Medulla oblongata (tissue), 1 donor: ENCODE measurements around the gene TRIM33.
"Not testable (repeated sequence)": the region's sequence is repeated elsewhere in the genome, so short reads cannot be mapped to it uniquely, and the experiment has no call there.

Experiments
- DNase-seq: peaks from one replicate; pipeline ENCODE4 v3.0.0-alpha.2; 2015; ENCODE audit errors: extremely low spot score

Gene TRIM33

DNA sequence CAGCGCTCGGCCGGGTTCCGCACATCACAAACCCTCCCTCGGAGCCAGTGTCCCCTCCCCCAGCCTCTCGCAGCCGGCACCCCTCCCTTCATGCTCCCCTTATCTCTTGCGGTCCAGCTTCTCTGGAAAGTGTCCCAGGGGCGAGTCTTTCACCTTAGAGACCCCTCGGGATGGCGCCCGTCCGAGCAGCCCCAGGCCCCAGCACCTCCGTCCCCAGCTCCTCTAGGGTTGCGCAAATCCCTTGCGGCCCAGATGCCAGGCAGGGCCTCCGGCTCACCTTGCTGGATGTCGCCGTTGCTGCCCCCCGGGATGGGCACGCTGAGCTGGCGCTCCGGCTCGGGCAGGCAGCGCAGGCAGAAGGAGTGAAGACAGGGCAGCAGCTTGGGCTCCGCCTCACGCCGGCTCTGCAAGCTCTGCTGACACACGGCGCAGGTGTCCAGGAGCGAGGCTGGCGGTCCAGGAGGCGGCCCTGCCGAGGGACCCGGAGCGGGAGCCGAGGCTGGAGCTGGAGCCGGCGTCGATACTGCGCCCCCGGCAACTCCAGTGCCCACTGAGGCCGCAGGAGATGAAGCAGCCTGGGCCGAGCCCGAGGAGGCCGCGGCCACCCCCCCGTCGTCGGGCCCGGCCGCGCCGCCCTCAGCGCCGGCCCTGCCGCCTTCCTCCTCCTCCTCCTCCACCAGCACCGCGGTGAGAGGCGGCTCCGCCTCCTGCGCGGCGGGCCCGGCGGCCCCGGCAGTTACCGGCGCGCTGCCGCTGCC is 550 bp downstream of the TRIM33 start:
- DNase-seq, result no peak

DNA sequence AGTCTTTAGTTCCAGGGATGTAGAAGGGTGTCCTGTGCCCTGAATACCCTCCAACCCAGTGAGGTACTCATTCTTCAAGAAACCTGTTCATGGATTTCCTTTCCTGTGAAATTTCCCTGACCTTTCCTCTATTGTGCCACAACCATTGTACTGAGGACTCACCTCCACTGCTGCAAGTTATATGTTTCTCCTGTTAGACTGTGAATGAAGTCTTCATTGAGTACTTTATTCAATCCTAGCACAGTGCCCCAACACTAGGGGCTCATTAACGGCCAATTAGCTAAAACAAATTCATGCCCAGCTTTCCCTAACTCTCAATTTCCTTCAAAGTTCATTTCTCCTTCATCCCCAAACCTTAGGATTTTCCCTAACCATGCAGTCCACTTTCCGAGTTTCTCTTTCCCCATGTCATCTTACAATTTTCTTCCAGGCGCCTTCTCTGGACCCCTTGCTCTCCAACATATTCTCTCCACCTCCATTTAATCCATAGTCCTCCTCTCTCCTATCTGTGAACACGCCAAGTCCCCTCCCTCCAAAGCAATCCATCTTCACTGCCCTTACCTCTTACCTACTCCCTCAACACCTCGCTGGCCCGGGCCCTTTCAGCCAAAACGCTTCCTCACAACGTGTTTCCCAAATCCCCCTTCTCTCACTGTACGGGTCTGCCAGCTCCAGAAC is 1.3 kb downstream of the TRIM33 start:
- peak; percentile 28 for DNase-seq

DNA sequence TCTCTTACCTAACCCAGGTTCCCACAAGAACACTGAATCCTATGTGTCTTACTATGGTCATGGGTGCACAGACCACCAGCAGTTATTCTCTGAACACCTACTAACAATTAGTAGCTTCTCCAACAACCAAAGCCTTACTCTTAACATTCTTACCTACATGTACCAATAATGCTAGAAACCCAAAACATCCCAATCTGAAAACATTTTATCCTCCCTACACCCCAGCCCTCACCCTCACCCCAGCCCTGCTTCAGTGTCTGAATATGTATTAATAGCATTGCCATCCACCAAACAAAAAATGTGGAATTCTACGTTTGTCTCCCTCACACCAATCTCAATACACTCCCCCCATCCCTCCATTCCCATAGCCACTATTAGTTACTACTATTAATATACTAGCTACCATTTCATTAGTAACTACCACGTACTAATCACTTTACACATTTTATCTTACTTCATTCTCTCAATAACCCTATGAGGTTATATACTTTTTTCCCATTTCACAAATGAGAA is 2.6 kb downstream of the TRIM33 start:
- DNase-seq, result no peak

DNA sequence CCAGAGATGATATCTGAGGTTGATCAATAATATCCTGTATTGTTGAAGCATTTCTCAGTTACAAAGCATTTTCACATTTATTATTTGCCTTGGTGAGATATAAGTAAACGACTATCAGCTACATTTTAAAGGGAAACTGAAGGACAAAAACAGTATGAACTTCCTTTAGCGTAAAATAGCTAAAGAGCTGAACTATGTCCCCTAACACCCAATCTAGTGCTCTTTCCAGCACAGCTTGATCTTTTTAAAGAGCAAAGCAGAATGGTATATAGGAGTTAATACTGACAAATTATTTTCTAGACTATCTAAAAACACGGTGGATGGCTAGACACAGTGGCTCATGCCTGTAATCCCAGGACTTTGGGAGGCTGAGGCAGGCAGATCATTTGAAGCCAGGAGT is 3.5 kb downstream of the TRIM33 start:
- DNase-seq, result no peak

DNA sequence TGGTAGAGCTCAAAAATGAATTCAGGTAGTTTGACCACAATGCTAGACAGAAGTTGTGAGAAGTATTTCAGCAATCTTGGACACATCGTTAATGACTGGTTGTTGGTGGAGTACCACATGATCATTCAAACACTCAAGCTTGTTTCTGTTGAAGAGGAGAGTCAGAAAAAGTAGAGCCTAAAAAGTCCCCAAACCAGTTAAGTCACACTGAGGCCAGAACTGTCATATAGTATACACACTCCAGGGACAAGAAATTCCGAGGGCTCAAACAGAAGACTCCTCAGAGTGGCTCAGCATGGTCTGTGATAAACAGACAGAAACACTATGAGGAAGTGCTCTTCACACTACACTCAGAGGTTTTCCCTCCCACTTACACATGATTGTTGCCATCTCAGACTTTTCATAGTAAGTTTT is 5.8 kb downstream of the TRIM33 start:
- DNase-seq, result no peak

DNA sequence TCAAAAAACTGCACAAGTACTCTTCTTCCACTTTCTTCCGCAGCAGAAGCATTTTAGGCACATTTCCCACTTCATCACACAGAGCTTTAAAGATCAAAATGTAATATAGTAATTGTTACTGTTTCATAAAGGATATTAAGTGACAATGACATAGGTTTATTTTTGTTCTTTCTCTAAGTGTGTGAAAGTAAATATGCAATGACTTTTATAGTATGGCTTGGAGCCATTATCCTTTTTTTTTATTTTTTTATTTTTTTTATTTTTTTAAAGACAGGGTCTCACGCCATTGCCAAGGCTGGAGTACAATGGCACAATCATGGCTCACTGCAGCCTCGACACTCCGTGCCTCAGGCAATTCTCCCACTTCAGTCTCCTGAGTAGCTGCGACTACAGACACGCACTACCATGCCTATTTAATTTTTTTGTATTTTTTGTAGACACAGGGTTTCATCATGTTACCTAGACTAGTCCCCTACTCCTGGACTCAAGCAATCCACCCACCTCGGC is 7.0 kb downstream of the TRIM33 start:
- no peak for DNase-seq

DNA sequence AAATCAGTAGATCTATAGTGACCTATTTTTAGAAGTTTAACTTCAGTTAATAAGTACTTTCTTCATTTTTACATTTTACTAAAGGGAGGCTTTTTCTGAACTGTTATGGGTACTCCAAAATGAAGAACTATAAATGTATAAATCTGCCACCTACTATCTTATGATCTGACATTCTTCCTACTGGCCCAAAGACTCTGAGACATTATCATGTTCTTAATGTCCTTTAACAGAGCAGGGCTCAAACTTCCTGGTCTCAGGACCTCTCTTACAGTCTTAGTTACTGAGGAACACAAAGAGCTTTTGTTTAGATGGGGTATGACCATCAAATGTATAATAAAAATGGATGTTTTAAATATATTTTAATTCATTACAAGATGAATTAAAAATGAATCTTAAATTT is 8.9 kb downstream of the TRIM33 start:
- DNase-seq, result no peak

DNA sequence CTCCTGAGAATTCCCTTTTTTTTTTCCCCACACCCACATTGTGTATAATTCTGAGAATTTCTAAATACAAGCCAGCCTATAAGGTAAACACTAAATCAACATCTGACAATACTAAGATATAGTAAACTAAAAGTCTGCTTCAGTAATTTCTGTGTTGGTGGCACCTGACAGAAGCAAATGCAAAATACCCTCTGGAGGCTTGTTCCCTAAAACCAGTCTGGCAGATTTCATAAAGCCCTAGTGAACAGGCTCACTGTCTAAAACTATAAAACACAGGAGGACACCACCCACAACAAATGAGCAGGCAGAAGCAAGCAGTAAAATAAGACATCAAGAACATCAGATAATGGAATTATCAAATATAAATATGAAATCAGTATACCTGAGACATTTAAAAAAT is 11.5 kb downstream of the TRIM33 start:
- DNase-seq, result no peak

DNA sequence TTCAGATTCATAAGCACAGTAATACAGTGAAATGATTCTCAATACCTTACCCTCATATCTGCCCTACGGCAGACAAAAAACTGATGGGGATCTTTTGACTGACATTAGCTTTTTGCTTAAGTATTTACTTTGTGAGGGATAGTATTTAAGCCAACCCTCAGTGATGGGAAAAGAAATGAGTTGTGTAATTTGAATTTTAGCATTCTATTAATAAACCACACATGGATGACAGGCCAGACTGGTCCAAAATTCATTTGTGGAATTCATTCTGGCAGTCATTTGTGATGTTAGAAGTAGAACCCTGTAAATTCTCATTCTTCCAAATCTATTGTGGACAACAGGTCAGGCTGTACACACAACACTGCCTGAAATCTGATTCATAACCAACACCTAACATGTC is 14.9 kb downstream of the TRIM33 start:
- DNase-seq, result no peak

DNA sequence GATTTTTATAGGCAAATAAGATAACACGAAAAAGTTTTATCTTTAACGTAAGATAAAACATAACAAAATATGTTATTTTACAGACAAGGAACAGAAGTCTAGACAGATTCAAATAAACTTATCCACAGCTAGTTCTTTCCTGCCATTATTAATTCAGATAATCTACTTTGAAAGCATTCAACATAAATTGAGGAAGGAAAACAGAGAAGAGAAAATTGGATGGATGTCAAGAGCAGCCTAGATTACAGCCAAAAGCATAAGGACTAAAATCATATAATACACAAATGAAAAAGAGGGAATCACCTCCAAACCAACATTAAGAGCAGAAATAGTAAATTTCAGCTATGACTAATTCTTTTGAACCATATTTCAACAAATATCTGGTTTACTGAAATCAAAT is 15.5 kb downstream of the TRIM33 start:
- DNase-seq, result no peak

DNA sequence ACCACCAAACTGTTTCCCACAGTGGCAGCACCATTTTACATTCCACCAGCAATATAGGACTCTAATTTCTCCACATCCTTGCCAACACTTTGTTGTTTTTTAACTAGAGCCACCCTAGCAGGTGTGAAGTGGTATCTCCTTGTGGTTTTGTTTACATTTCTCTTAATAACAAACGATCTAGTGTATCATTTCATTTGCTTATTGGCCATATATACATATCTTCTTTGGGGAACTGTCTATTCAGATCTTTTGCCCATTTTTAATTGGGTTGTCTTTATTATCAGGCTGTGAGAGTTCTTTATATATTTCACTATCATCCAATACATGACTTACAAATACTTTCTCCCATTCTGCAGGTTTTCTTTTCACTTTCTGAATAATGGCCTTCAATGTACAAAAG is 18.0 kb downstream of the TRIM33 start:
- no peak for DNase-seq

DNA sequence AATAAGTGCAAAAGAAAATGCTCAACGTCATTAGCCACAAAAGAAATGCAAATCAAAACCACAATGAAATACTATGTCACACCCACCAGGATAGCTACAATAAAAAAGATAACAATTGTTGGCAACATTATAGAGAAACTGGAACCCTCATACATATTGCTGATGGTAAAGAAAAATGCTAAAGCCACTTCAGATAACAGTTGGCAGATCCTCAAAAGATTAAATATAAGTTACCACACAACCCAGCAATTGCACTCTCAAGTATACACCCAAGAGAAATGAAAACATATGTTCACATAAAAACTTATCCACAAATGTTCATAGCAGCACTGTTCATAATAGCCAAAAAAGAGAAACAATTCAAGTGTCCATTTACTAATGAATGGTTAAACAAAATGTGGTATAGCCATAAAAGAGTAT is 20.7 kb downstream of the TRIM33 start:
- no peak for DNase-seq

DNA sequence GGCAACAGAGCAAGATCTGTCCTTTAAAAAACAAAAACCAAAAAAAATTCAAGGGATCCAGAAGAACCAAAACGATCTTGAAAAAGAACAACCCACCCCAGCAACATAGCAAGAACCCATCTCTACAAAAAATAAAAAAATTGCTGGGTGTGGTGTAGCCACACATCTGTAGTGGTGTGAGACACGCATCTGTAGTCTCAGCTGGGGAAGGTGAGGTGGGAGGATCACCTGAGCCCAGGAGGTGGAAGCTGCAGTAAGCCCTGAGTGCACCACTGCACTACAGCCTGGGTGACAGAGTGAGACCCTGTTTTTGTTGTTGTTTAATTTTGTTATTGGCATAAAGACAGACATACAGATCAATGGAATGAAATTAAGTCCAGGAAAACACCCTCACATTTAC is 22.3 kb downstream of the TRIM33 start:
- no peak for DNase-seq

DNA sequence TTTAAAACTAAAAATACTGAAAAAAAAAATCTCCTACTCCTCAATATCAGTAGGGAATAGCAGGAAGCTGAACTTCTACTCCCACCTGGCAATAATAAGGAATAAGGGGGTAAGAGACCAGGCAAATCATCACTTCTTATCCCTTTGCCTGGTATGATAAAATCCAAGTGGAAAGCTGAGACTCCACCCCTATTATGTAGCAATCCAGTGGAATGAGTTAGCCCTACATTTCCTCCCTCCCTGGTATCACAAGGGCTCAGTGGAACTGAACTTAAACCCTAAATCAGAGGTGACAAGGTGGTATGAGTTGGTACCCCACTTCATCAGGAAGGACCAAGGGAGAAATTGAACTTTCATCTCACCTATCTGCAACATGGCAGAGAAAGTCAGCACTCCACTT is 25.7 kb downstream of the TRIM33 start:
- DNase-seq, result no peak

DNA sequence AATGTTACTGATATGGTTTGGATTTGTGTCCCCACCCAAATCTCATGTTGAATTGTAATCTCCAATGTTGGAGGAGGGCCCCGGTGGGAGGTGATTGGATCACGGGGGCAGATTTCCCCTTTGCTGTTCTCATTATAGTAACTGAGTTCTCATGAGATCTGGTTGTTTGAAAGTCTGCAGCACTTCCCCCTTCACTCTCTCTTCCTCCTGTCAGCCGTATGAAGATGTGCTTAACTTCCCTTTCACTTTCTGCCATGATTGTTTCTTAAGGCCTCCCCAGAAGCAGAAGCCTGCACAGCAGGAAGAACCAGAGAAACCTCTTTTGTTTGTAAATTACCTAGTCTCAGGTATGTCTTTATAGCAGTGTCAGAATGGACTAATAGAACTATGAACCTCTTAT is 28.4 kb downstream of the TRIM33 start:
- no peak for DNase-seq

DNA sequence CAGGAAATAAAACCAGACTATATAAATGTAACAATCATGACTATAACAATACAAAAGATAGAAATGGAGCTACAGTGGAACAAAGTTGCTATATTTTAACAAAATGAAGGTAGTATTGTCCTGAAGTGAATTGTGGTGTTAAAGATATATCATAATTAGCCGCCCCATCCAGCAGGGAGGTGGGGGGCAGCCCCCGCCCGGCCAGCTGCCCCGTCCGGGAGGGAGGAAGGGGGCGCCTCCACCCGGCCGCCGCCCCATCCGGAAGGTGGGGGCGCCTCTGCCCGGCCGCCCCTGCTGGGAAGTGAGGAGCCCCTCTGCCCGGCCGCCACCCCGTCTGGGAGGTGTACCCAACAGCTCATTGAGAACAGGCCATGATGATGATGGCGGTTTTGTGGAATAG is 31.4 kb downstream of the TRIM33 start:
- not testable (repeated sequence) for DNase-seq

DNA sequence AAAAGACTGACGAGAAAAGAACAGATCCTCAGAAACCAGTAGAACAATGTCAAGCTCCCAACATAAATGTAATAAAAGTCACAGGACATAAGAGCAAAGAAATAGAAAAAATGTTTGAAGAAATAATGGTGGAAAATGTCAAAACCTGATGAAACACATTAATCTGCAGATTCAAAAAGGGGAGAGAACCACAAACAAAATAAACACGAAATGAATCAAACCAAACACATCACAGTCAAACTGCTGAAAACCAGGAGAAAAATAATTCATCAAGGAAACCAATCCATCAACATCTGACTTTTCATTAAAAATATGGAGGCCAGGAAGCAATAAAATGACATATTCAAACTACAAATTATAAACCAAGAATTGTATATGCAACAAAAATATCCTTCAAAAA is 31.9 kb downstream of the TRIM33 start:
- DNase-seq, result no peak

DNA sequence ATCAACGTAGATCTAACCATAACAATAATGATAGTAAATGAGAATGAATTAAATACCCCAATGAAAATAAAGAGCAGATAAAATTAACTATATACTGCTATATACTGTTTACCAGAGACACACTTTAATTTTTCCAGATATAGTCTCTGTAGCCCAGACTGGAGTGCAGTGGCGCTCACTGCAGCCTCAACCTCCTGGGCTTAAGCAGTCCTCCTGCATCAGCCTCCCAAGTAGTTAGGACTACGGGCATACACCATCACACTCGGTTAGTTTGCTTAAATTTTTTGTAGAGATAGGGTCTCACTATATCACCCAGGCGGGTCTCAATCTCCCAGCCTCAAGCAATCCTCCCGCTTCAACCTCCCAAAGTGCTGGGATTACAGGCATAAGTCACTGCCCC is 37.2 kb downstream of the TRIM33 start:
- DNase-seq, result no peak

DNA sequence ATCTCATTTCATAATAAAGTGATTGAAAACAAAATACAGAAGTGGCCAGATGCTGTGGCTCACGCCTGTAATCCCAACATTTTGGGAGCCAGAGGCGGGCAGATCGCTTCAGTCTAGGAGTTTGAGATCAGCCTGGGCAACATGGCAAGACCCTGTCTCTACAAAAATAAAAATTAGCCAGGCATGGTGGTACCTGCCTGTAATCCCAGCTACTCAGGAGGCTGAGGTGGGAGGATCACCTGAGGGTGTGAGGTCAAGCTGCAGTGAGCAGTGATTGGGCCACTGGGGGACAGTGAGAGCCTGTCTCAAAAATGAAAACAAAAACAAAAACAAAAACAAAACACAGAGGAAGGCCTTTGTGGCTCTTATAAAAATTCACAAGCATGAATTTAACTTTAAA is 38.6 kb downstream of the TRIM33 start:
- no peak for DNase-seq

DNA sequence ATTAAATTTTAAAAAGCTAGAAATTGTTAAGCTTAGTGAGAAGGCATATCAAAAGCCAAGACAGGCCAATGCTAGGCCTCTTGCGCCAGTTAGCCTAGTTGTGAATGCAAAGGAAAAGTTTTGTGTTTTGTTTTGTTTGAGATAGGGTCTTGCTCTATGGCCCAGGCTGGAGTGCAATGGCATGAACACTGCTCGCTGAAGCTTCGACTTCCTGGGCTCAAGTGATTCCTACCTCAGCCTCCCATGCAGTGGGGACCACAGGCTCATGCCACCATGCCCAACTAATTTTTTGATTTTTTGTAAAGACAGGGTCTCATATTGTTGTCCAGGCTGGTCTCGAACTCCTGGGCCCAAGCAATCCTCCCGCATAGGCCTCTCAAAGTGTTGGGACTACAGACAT is 40.3 kb downstream of the TRIM33 start:
- DNase-seq, result no peak

DNA sequence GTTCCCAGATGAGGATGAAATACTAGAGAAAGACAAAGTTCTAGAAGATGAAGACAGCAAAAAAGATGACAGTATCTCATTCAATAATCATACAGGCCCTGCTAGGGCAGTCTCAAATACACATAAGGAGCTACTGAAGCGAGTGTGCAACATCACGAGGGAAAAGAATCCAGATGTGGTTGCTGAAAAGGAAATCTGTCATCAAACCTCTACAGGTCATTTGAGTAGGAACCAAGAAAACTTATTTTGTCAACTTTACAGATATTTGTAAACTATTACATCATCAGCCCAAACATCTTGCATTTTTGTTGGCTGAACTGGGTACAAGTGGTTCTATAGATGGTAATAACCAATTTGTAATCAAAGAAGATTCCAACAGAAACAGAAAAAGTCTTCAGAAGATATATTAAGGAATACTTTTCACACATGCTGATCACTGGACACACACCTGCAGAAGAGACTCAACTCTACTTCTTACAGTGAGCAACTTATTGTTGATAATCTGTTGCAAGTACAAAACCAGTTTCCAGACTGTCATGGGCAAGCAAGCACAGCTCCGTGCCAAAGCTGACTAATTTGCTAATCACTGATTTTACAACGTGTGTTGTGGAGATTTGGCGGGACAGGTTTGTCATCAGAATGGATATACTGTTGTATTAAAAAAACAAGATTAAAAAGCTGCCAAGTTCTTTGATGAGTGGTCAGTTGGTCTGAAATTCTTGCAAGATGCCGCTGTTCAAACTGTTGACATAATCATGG is 42.1 kb downstream of the TRIM33 start:
- DNase-seq, result no peak

DNA sequence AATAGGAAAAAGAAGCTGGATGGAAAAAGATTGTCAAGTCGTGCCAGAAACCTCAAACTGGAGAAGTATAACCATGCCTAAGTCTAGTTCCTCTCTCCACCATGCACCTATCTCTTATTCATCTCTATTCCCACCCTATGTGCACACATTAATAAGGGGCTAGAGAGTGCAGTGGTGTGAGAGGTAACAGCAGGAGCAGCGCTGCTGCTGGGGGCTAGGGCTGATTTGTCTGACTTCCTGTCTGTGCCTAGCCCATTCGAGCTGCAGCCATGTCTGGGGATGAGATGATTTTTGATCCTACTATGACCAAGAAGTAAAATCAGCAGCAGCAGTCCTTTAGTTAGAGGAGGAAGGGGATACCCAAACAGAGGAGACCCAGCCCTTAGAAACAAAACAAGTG is 43.0 kb downstream of the TRIM33 start:
- DNase-seq, result no peak
